Measurements from ENCODE around the gene CST4. TPM values are rescaled to one million over a fixed set of nuclear protein-coding genes. Genes with fewer than 3 reads are reported as not detected.
"Not testable (repeated sequence)": the region's sequence is repeated elsewhere in the genome, so short reads cannot be mapped to it uniquely, and the experiment has no call there.

The CST4 gene
- total RNA-seq, 1 donor from 2014 or later: not detected

DNA sequence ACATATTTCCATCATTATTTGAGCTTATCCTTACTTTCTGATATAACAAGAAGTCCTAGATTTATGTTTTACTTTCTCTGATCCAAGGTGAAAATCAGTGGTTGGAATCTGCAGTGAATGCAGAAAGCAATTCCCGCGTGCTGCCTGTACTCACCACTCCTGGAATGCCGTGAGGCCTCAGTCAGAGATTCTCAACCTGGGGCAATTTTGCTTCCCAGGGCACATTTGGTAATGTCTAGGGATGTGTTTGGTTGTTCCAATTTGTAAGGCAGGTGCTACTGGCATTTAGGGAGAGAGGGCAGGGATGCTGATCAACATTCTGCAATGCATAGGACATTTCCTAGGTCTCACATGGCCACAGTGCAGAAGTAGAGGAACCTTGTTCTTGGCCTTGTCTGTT lies 23.9 kb downstream of the CST4 start:
- Mint-ChIP-seq H3K27me3 (ENCODE audit: low read depth, unreplicated experiment) (no peaks in the 10 kb centered on the region), H3K36me3 (ENCODE audit: low read depth, unreplicated experiment) (no peaks in the 10 kb centered on the region), H3K4me3 (ENCODE audit: unreplicated experiment) (no peak overlapping the region), H3K27ac (ENCODE audit: unreplicated experiment) (no peak overlapping the region), H3K4me1 (ENCODE audit: low read depth, unreplicated experiment) (peaks cover 14% of the 10 kb centered on the region), H3K9me3 (ENCODE audit: unreplicated experiment) (no peaks in the 10 kb centered on the region)
- DNase-seq (ENCODE audit: low read depth): no peak
- H4K20me1 ChIP-seq (ENCODE audit: insufficient read depth, low read length): no peaks in the 10 kb centered on the region
- TF ChIP-seq, protein P1, sequence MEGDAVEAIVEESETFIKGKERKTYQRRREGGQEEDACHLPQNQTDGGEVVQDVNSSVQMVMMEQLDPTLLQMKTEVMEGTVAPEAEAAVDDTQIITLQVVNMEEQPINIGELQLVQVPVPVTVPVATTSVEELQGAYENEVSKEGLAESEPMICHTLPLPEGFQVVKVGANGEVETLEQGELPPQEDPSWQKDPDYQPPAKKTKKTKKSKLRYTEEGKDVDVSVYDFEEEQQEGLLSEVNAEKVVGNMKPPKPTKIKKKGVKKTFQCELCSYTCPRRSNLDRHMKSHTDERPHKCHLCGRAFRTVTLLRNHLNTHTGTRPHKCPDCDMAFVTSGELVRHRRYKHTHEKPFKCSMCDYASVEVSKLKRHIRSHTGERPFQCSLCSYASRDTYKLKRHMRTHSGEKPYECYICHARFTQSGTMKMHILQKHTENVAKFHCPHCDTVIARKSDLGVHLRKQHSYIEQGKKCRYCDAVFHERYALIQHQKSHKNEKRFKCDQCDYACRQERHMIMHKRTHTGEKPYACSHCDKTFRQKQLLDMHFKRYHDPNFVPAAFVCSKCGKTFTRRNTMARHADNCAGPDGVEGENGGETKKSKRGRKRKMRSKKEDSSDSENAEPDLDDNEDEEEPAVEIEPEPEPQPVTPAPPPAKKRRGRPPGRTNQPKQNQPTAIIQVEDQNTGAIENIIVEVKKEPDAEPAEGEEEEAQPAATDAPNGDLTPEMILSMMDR (IDR thresholded peaks at IDR 0.05; ENCODE audit: insufficient read depth, low read depth, low read length): no peak
- TF ChIP-seq EZH2 (IDR thresholded peaks at IDR 0.05; ENCODE audit: insufficient read depth, low read length): no peak
- no peaks in the 10 kb centered on the region for H3K36me3 ChIP-seq (ENCODE audit: insufficient read depth, low read length)
- H3K79me2 ChIP-seq (ENCODE audit: insufficient read depth, low read length): no peaks in the 10 kb centered on the region
- no peaks in the 10 kb centered on the region for H3K27me3 ChIP-seq (ENCODE audit: insufficient read depth, low read length)
- H3K9me3 ChIP-seq (ENCODE audit: insufficient read depth, low read depth, low read length): no peaks in the 10 kb centered on the region
- H2AFZ ChIP-seq (ENCODE audit: low read depth, low read length): no peak overlapping the region
- H3K27ac ChIP-seq (ENCODE audit: low read depth, low read length): no peak overlapping the region
- FAIRE-seq: no peak
- H3K4me1 ChIP-seq (ENCODE audit: insufficient read depth, low read length): no peaks in the 10 kb centered on the region
- no peak overlapping the region for H3K9ac ChIP-seq (ENCODE audit: low read length)
- H3K4me2 ChIP-seq (ENCODE audit: low read length): no peak overlapping the region
- no peak overlapping the region for H3K4me3 ChIP-seq (ENCODE audit: insufficient read depth, low read depth, low read length)

DNA sequence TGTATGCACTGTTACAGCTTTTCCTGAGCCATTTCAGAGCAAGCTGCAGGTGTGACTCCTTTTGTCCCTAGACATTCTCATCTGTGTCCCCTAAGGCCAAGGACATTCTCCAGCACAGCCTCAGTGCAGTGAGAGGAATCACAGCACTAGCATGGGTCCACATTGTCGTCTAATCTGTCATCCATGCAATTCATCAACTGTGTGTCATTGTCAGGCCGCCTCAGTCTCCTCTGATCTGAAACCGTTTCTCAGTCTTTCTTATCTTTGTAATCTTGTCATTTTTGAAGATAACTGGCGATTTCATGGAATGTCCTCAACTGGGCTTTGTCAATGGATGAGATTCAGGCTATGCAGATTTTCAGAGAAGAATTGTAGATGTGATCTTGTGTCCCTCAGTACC lies 24.8 kb downstream of the CST4 start:
- FAIRE-seq: not testable (repeated sequence)

GRCh38 chr20:23663180-23663579 lies 25.7 kb downstream of the CST4 start:
- Mint-ChIP-seq H3K27me3 (ENCODE audit: low read depth, unreplicated experiment) (no peaks in the 10 kb centered on the region), H3K36me3 (ENCODE audit: low read depth, unreplicated experiment) (no peaks in the 10 kb centered on the region), H3K27ac (ENCODE audit: unreplicated experiment) (no peak overlapping the region), H3K4me1 (ENCODE audit: low read depth, unreplicated experiment) (peaks cover 26% of the 10 kb centered on the region), H3K9me3 (ENCODE audit: unreplicated experiment) (no peaks in the 10 kb centered on the region), H3K4me3 (ENCODE audit: unreplicated experiment) (no peak overlapping the region)
- Histone ChIP-seq H3K79me2 (ENCODE audit: insufficient read depth, low read length) (no peaks in the 10 kb centered on the region), H3K9me3 (ENCODE audit: insufficient read depth, low read depth, low read length) (no peaks in the 10 kb centered on the region), H3K9ac (ENCODE audit: low read length) (no peak overlapping the region), H4K20me1 (ENCODE audit: insufficient read depth, low read length) (no peaks in the 10 kb centered on the region), H3K4me1 (ENCODE audit: insufficient read depth, low read length) (no peaks in the 10 kb centered on the region), H2AFZ (ENCODE audit: low read depth, low read length) (no peak overlapping the region), H3K36me3 (ENCODE audit: insufficient read depth, low read length) (no peaks in the 10 kb centered on the region), H3K27ac (ENCODE audit: low read depth, low read length) (no peak overlapping the region), H3K4me3 (ENCODE audit: insufficient read depth, low read depth, low read length) (no peak overlapping the region), H3K4me2 (ENCODE audit: low read length) (no peak overlapping the region), H3K27me3 (ENCODE audit: insufficient read depth, low read length) (no peaks in the 10 kb centered on the region)
- DNase-seq (ENCODE audit: low read depth) (no peak), FAIRE-seq (no peak)
- TF ChIP-seq, protein P1 (IDR thresholded peaks at IDR 0.05; ENCODE audit: insufficient read depth, low read depth, low read length): no peak
- no peak for TF ChIP-seq EZH2 (IDR thresholded peaks at IDR 0.05; ENCODE audit: insufficient read depth, low read length)

More for the DNA sequence above, 24.8 kb downstream of the CST4 start:
- H3K4me2 ChIP-seq (ENCODE audit: low read length); H3K36me3 Mint-ChIP-seq (ENCODE audit: low read depth, unreplicated experiment); H3K36me3 ChIP-seq (ENCODE audit: insufficient read depth, low read length); H3K9me3 Mint-ChIP-seq (ENCODE audit: unreplicated experiment); H4K20me1 ChIP-seq (ENCODE audit: insufficient read depth, low read length); H3K27me3 Mint-ChIP-seq (ENCODE audit: low read depth, unreplicated experiment); H3K27ac ChIP-seq (ENCODE audit: low read depth, low read length); H3K79me2 ChIP-seq (ENCODE audit: insufficient read depth, low read length); DNase-seq (ENCODE audit: low read depth); H3K9me3 ChIP-seq (ENCODE audit: insufficient read depth, low read depth, low read length); H2AFZ ChIP-seq (ENCODE audit: low read depth, low read length); H3K4me1 ChIP-seq (ENCODE audit: insufficient read depth, low read length); H3K4me3 ChIP-seq (ENCODE audit: insufficient read depth, low read depth, low read length); H3K27ac Mint-ChIP-seq (ENCODE audit: unreplicated experiment); H3K4me3 Mint-ChIP-seq (ENCODE audit: unreplicated experiment); H3K9ac ChIP-seq (ENCODE audit: low read length); H3K27me3 ChIP-seq (ENCODE audit: insufficient read depth, low read length): not testable (repeated sequence)
- H3K4me1 Mint-ChIP-seq (ENCODE audit: low read depth, unreplicated experiment): peaks cover 22% of the 10 kb centered on the region

Data from astrocyte (in vitro differentiated cells and primary cell).